Measurements from ENCODE around the gene CFAP157. TPM values are rescaled to one million over a fixed set of nuclear protein-coding genes. Genes with fewer than 3 reads are reported as not detected.

CFAP157 gene
- total RNA-seq, 2 experiments from 2014 or later, result not detected

DNA sequence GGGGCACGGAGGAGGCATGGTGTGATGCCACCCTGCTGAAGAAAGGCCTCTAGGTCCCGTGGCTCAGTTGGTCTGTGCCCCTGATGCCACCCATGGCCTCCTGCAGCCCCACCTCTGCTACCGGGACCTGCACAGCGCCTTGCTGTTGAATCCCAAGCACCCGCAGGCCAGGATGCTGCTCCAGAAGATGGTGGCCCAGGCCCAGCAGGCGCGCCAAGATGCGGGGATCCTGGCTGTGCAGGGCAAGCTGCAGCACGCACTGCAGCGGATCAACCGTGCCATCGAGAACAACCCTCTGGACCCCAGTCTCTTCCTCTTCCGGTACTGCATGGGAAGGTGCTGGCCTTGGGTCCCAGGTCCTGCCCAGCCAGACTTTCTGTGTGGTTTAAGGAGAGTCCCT is 16.2 kb downstream of the CFAP157 start:
- Mint-ChIP-seq H3K9me3 (no peaks in the 10 kb centered on the region), H3K36me3 (ENCODE audit: low read depth) (no peaks in the 10 kb centered on the region), H3K27ac (no peak overlapping the region), H3K27me3 (no peaks in the 10 kb centered on the region), H3K4me1 (peaks cover 23% of the 10 kb centered on the region), H3K4me3 (no peak overlapping the region)
- POLR2A ChIA-PET, result no interaction called here
- CTCF ChIA-PET, result no interaction called here
- DNase-seq, result no peak

DNA sequence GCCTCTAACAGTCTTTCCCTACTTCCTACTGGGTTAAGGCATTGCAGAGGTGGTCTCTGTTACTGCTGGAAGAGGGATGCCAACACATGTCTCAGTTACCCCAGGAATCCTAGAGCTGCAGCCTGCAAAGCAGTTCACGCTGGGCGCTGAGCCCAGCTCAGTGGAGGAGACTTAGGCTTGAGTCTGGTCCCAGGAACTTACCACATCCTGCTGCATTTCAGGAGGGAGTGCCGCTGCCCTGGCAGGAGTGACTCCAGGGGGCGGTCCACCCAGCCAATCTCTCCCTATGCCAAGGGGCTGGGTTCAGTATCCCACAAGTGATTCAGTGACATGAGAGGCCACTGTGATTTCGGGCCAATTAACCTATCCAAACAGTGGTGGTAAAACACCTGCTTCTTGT is 16.7 kb downstream of the CFAP157 start:
- DNase-seq, result no peak
- H3K4me3 Mint-ChIP-seq, result no peak overlapping the region
- ChIA-PET POLR2A (no interaction called here), CTCF (no interaction called here)
- H3K27me3 Mint-ChIP-seq, result no peaks in the 10 kb centered on the region
- H3K9me3 Mint-ChIP-seq, result no peaks in the 10 kb centered on the region
- no peaks in the 10 kb centered on the region for H3K36me3 Mint-ChIP-seq (ENCODE audit: low read depth)
- peaks cover 23% of the 10 kb centered on the region for H3K4me1 Mint-ChIP-seq
- H3K27ac Mint-ChIP-seq, result no peak overlapping the region

DNA sequence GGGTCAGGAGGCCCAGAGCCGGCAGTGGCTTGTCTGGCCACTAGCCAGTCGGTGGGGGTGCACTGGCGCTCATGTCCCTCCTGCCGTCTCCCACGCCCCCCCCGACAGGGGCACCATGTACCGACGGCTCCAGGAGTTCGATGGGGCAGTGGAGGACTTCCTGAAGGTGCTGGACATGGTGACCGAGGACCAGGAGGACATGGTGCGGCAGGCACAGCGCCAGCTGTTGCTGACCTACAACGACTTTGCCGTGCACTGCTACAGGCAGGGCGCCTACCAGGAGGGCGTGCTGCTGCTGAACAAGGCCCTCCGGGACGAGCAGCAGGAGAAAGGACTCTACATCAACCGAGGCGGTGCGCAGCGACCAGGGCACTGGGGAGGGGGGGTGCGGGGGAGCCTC is 17.2 kb downstream of the CFAP157 start:
- Mint-ChIP-seq H3K27ac (no peak overlapping the region), H3K27me3 (no peaks in the 10 kb centered on the region), H3K36me3 (ENCODE audit: low read depth) (no peaks in the 10 kb centered on the region), H3K4me1 (peaks cover 23% of the 10 kb centered on the region), H3K9me3 (no peaks in the 10 kb centered on the region), H3K4me3 (no peak overlapping the region)
- POLR2A ChIA-PET, result no interaction called here
- DNase-seq, result no peak
- CTCF ChIA-PET, result no interaction called here

DNA sequence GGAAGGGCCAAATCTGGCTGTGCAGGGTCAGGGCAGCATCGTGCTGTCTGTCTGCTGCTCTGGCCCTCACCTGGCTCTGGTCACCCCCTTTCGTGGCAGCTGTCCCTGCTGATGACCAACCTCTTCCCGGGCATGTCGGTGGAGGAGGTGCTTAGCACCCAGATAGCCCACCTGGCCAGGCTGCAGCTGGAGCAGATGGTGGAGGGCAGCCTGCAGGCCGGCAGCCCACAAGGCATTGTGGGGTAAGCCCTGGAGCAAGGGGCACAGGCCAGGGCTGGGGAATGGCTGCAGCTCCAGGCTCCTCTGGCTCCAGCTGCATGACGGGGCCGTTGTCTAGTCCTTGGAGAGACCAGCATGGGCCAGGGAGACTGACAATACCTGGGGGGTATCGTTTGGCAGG is 20.1 kb downstream of the CFAP157 start:
- POLR2A ChIA-PET, result no interaction called here
- CTCF ChIA-PET, result no interaction called here
- no peaks in the 10 kb centered on the region for H3K9me3 Mint-ChIP-seq
- no peaks in the 10 kb centered on the region for H3K4me1 Mint-ChIP-seq
- no peak overlapping the region for H3K27ac Mint-ChIP-seq
- H3K27me3 Mint-ChIP-seq, result no peaks in the 10 kb centered on the region
- H3K4me3 Mint-ChIP-seq, result no peak overlapping the region
- H3K36me3 Mint-ChIP-seq (ENCODE audit: low read depth), result no peaks in the 10 kb centered on the region
- no peak for DNase-seq

DNA sequence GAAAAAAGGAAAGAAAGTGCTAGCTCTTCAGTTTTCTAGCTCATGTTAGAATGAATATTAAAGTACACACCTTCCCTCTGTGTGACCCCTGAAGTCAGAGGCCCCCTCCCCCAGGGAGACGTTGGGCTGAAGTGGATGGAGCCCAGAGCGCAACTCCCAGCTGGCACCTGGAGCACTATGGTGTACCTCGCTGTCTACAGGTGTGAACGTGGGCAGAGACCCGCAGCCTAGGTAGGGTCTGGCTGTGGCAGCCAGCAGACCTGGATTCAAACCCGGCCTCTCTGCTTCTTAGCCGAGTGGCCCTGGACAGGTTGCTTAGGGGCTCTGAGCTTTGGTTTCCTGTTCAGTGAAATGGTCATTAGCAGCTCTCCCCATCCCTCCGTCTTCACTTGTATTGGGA is 22.0 kb downstream of the CFAP157 start:
- no peaks in the 10 kb centered on the region for H3K27me3 Mint-ChIP-seq
- POLR2A ChIA-PET, result interaction anchor here (1.2 kb wide), 1 partner anchor 13 kb away, joined by 3 read pairs; the partner anchor contains the start of gene TTC16

DNA sequence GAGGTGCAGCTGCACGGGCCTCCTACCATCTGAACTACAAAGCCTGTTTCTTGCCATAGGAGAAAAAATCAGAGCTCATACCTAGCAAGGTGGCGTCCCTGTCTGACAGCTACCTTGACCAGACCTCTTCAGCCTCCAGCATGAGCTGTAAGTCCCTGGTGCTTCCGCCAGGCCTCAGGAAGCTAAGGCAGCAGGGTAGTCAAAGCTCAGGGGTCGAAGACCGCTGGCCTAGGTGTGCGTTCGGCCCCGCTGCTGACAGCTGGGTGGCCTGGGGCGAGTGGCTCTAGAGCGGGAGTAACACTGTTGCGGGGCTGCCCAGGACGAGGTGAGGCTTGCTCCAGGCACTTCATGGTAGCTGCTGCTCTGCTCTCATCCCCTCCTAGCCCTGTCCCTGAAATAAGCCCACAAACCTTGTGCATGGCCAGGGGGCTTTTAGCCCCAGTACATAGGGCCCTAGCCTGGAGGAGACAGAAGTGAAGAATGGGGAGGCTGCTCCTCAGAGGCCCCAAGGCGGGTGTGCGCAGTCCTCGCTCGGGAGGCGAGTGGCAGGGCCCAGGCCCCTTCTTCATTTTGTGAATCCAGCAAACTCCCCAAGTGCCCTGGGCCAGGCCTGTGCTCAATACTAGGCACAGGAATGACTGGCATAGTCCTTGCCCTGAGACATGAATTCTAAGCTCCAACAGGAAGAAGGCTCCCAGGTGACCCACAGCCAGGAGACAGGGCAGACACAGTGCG is 22.9 kb downstream of the CFAP157 start:
- POLR2A ChIA-PET, result interaction anchor here (1.2 kb wide), 1 partner anchor 14 kb away, joined by 3 read pairs; the partner anchor contains the start of gene TTC16

More for the DNA sequence above, 22.0 kb downstream of the CFAP157 start:
- CTCF ChIA-PET, result interaction anchor here (1.1 kb wide), 1 partner anchor 188 kb away, joined by 3 read pairs; the partner anchor contains the start of gene ST6GALNAC4
- no peak overlapping the region for H3K27ac Mint-ChIP-seq
- H3K4me1 Mint-ChIP-seq, result peaks cover 4% of the 10 kb centered on the region
- no peaks in the 10 kb centered on the region for H3K9me3 Mint-ChIP-seq
- H3K4me3 Mint-ChIP-seq, result no peak overlapping the region
- DNase-seq, result no peak
- H3K36me3 Mint-ChIP-seq (ENCODE audit: low read depth), result no peaks in the 10 kb centered on the region

DNA sequence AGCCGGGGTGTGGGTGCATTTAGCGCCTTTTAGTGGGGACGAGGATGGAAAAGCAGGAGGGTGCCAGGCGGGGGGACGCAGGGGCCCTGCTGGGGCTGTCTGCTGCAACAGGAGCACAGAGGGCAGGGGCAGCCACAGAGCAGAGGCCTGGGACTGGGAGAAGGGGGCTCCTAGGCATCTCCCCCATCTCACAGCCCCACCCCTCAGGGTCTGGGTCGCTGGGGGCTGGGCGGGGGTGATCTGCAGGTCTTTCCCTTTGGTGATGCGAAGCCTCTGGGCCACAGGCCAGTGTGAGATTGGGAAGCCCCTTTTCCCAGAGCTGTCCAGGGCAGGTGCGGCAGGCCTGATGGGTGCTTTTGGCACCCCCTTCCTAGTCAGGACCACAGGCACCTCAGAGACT is 23.5 kb downstream of the CFAP157 start:
- CTCF ChIA-PET, result interaction anchor here (1.2 kb wide), 1 partner anchor 15 kb away, joined by 5 read pairs; the partner anchor contains the start of genes PTRH1 and TTC16
- Mint-ChIP-seq H3K4me3 (no peak overlapping the region), H3K4me1 (peaks cover 13% of the 10 kb centered on the region), H3K36me3 (ENCODE audit: low read depth) (no peaks in the 10 kb centered on the region), H3K27me3 (no peaks in the 10 kb centered on the region), H3K9me3 (no peaks in the 10 kb centered on the region), H3K27ac (no peak overlapping the region)
- POLR2A ChIA-PET, result interaction anchor here (1.2 kb wide), 1 partner anchor 8 kb away, joined by 3 read pairs; no protein-coding TSS in a partner anchor
- DNase-seq, result no peak

More for the DNA sequence above, 22.9 kb downstream of the CFAP157 start:
- H3K4me3 Mint-ChIP-seq, result no peak overlapping the region
- DNase-seq, result no peak
- no peaks in the 10 kb centered on the region for H3K36me3 Mint-ChIP-seq (ENCODE audit: low read depth)
- no peaks in the 10 kb centered on the region for H3K9me3 Mint-ChIP-seq
- peaks cover 12% of the 10 kb centered on the region for H3K4me1 Mint-ChIP-seq
- H3K27ac Mint-ChIP-seq, result no peak overlapping the region
- no peaks in the 10 kb centered on the region for H3K27me3 Mint-ChIP-seq
- CTCF ChIA-PET, result interaction anchor here (1.1 kb wide), 1 partner anchor 187 kb away, joined by 3 read pairs; the partner anchor contains the start of gene ST6GALNAC4

DNA sequence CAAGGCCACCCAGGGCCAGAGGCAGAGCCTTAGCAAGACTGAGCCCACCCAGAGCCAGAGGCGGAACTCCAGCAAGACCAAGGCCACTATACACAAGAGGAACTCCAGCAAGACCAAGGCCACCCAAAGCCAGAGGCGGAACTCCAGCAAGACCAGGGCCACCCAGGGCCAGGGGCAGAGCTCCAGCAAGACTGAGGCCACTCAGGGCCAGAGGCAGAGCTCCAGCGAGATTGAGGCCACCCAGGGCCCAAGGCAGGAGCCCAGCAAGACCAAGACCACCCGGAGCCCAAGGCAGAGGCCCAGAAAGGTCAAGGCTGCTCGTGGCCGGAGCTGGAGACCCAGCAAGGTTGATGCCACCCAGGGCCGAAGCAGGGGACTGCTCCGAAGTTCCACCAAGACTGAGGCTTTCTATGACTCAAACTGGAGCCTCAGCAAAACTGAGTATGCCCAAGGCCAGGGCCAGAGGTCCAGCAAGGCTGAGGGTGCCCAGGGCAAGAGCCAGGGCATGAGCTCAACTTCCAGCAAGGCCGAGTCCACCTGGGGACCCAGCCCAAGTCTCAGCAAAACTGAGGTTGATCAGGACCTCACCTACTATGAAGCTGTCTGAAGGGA is 24.1 kb downstream of the CFAP157 start:
- no peaks in the 10 kb centered on the region for H3K27me3 Mint-ChIP-seq
- no peaks in the 10 kb centered on the region for H3K9me3 Mint-ChIP-seq
- no peak overlapping the region for H3K27ac Mint-ChIP-seq
- peaks cover 17% of the 10 kb centered on the region for H3K4me1 Mint-ChIP-seq
- no peak overlapping the region for H3K4me3 Mint-ChIP-seq
- no peaks in the 10 kb centered on the region for H3K36me3 Mint-ChIP-seq (ENCODE audit: low read depth)
- ChIA-PET POLR2A (interaction anchor here (1.2 kb wide), 1 partner anchor 9 kb away, joined by 3 read pairs; no protein-coding TSS in a partner anchor), CTCF (interaction anchor here (0.9 to 1.2 kb wide), 3 partner anchors 15 to 158 kb away, joined by 3 to 5 read pairs (median 3); partner anchors contain the start of genes PTRH1 and TTC16)
- DNase-seq, result no peak

DNA sequence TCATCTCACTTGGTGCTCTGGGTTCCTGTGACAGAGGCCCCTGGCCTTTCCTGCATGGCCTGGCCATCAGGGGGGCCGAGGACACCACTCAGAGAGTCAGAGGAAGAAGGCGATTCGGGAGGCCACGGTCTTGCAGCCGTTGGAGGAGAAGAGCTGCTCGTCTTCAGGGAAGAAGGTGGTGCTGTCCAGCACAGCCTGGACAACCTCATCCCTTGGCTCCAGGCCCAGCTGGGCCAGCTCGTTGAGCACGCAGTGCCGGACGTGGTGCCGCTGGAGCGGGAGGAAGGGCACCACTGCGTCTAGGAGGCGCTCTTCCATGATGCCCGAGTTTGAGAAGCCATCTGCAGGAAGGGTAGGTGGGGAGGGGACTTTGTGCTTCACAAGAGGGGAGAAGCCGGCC is 25.1 kb downstream of the CFAP157 start:
- H3K27ac Mint-ChIP-seq, result no peak overlapping the region
- H3K9me3 Mint-ChIP-seq, result no peaks in the 10 kb centered on the region
- peaks cover 20% of the 10 kb centered on the region for H3K4me1 Mint-ChIP-seq
- no peak overlapping the region for H3K4me3 Mint-ChIP-seq
- ChIA-PET CTCF (interaction anchor here (0.6 to 1.2 kb wide), 5 partner anchors 124 to 230 kb away, joined by 3 to 5 read pairs (median 3); no protein-coding TSS in a partner anchor), POLR2A (no interaction called here)
- no peaks in the 10 kb centered on the region for H3K36me3 Mint-ChIP-seq (ENCODE audit: low read depth)
- no peak for DNase-seq
- H3K27me3 Mint-ChIP-seq, result no peaks in the 10 kb centered on the region

DNA sequence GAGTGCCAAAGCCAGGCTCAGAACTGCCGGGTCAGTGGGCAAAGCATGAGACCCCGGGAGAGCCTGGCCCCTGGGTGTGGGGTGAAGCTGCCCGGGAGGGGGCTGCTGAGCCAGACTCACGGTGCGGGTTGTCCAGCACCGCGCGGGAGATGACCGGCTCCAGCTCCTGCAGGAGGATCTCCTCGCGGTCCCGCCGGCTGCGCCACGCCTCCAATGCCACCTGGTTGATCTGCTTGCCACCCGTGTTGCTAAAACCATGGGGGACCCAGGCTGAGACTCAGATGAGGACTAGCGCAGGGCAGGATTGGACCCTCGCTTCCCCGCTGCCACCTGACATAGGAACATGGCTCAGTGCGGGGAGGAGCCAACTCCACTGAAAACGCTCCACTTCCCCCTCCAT is 25.7 kb downstream of the CFAP157 start:
- H3K4me1 Mint-ChIP-seq, result peaks cover 23% of the 10 kb centered on the region
- no peak overlapping the region for H3K27ac Mint-ChIP-seq
- ChIA-PET CTCF (interaction anchor here (0.9 to 1.2 kb wide), 2 partner anchors 137 to 189 kb away, joined by 3 read pairs; no protein-coding TSS in a partner anchor), POLR2A (no interaction called here)
- no peak for DNase-seq
- H3K9me3 Mint-ChIP-seq, result no peaks in the 10 kb centered on the region
- H3K27me3 Mint-ChIP-seq, result no peaks in the 10 kb centered on the region
- peaks cover 4% of the 10 kb centered on the region for H3K36me3 Mint-ChIP-seq (ENCODE audit: low read depth)
- no peak overlapping the region for H3K4me3 Mint-ChIP-seq

DNA sequence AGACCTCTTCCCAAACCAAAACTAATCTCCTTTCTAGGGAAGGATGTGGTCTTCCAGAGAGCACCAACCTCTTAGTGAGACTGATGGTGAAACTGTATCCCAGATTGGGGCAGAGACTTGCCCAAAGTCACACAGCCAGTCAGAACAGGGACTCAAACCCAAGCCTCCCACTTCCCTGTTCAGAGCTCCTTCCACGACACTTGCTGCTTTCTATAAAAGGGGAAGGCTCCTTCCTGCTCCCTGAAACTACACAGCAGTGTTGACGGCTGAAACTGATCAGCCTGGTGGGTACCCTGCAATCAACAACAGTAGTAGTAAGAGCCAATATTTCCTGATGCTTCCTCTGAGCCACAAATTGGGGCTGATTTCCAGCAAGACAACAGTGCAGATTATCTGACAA is 26.8 kb downstream of the CFAP157 start:
- POLR2A ChIA-PET, result interaction anchor here (1.9 kb wide), 1 partner anchor 177 kb away, joined by 7 read pairs; no protein-coding TSS in a partner anchor
- no peaks in the 10 kb centered on the region for H3K27me3 Mint-ChIP-seq
- H3K4me3 Mint-ChIP-seq, result peak overlapping the region; percentile 79
- CTCF ChIA-PET, result interaction anchor here (0.6 to 3.4 kb wide), 11 partner anchors 14 to 567 kb away, joined by 3 to 49 read pairs (median 11); partner anchors contain the start of genes CFAP157 and ST6GALNAC4
- no peak for DNase-seq
- H3K9me3 Mint-ChIP-seq, result no peaks in the 10 kb centered on the region
- peaks cover 23% of the 10 kb centered on the region for H3K4me1 Mint-ChIP-seq
- peaks cover 12% of the 10 kb centered on the region for H3K36me3 Mint-ChIP-seq (ENCODE audit: low read depth)
- H3K27ac Mint-ChIP-seq, result peak overlapping the region; percentile 40

DNA sequence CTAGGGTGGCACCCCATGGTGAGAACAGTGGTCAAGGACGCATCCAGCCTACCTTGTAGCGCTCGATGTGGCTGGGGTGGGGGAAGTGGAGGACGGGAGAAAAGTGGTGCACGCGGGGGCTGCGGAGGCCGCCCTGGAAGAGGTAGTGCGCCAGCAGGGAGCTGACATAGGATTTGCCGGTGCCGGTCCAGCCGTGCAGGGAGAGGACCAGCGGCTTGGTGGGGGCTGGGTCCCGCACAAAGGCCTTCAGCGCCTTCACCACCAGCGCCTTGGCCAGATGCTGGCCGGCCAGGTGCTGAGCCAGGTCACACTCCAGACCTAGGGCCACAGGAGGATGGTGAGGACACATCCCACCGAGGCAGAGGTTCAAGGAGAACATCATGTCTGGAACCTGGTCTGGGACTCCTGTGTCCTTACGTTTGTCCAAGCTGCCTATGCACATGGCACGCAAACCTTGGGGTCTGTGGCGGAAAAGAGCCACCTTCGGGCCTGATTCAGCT is 27.5 kb downstream of the CFAP157 start:
- Mint-ChIP-seq H3K36me3 (ENCODE audit: low read depth) (peaks cover 19% of the 10 kb centered on the region), H3K9me3 (no peaks in the 10 kb centered on the region), H3K27me3 (no peaks in the 10 kb centered on the region), H3K27ac (peak overlapping the region; percentile 82), H3K4me1 (peaks cover 23% of the 10 kb centered on the region), H3K4me3 (peak overlapping the region; percentile 79)
- no peak for DNase-seq
- ChIA-PET CTCF (interaction anchor here (0.6 to 3.4 kb wide), 76 partner anchors 9 to 793 kb away, joined by 3 to 49 read pairs (median 5); partner anchors contain the start of genes CDK9, CFAP157, FPGS and LRSAM1), POLR2A (interaction anchor here (0.6 to 2.0 kb wide), 28 partner anchors 12 to 283 kb away, joined by 3 to 23 read pairs (median 6); partner anchors contain the start of genes CDK9, CFAP157, EEIG1 and ENG)

Measured in activated CD4-positive, alpha-beta memory T cell treated with anti-CD3 and anti-CD28 coated beads, Interleukin-2, amount 10 ng/mL, durations not matched to agents 7 days and 5 days (primary cell).